Aorta (tissue), 5 donors: ENCODE results near the gene CLEC10A. TPM values are rescaled to one million over a fixed set of nuclear protein-coding genes. Genes with fewer than 3 reads are reported as not detected.

Experiments
- ATAC-seq: fragments of 200-7000 bp; cut with Tn5 transposase; one replicate; pipeline ENCODE4 v1.9.1; 2022; ENCODE audit warnings: moderate library complexity; ENCODE audit not compliant: low FRiP score
- DNase-seq, 2 donors: peaks; one replicate each; pipeline ENCODE4 v3.0.0-alpha.2; 2020
- H3K27ac ChIP-seq, 2 donors: one replicate each; pipeline ENCODE4 v1.5.1; 2013; ENCODE audit warnings: low read length in 2 of 2, mild to moderate bottlenecking in 2 of 2, moderate library complexity in 2 of 2, control low read depth in 1 of 2, inconsistent platforms in 1 of 2, low read depth in 1 of 2
- H3K27me3 ChIP-seq, 2 donors: one replicate each; pipeline ENCODE4 v1.6.1; 2013; ENCODE audit warnings: control low read depth in 1 of 2, low read length in 1 of 2, mild to moderate bottlenecking in 1 of 2, moderate library complexity in 1 of 2; ENCODE audit not compliant: insufficient read depth in 2 of 2, control insufficient read depth in 1 of 2
- H3K36me3 ChIP-seq, 2 donors: one replicate each; pipeline ENCODE4 v1.6.1; 2013; ENCODE audit warnings: control low read depth in 1 of 2, low read length in 1 of 2, mild to moderate bottlenecking in 1 of 2; ENCODE audit not compliant: insufficient read depth in 2 of 2, control insufficient read depth in 1 of 2
- H3K4me1 ChIP-seq, 2 donors: one replicate each; pipeline ENCODE4 v1.6.1; 2013; ENCODE audit warnings: low read length in 2 of 2, control low read depth in 1 of 2, mild to moderate bottlenecking in 1 of 2, moderate library complexity in 1 of 2; ENCODE audit not compliant: insufficient read depth in 2 of 2, control insufficient read depth in 1 of 2
- H3K4me3 ChIP-seq, 2 donors: one replicate each; pipeline ENCODE4 v1.5.1; 2013; ENCODE audit warnings: low read length in 2 of 2, control low read depth in 1 of 2, mild to moderate bottlenecking in 1 of 2
- H3K9me3 ChIP-seq: one replicate; pipeline ENCODE4 v1.6.1; 2013; ENCODE audit warnings: mild to moderate bottlenecking, low read length; ENCODE audit not compliant: control insufficient read depth
- WGBS, 2 donors: extraction: QIAGEN DNeasy Blood & Tissue Kit; methylation state at CpG; one replicate each; pipeline ENCODE4 v1.1.7; 2013; 5-methylcytosine and 5-hydroxymethylcytosine counted together
- intact Hi-C, 2 donors: fragments of 100-400 bp; cut with DNase I; formaldehyde crosslinking; loops; one replicate each; pipeline versions ENCODE4 v1.14.2 to v1.15.0; 2022
- polyA plus RNA-seq, 2 donors: library from polyadenylated mRNA; stranded (reverse); fragments of 200-250 nt; gene quantifications; one replicate each; pipeline ENCODE4 v1.2.3, GENCODE V29; 2013
- total RNA-seq, 2 donors: library from RNA; stranded (reverse); fragmentation: NEBNext Ultra II Directional; extraction: Animal tissue kit (Norgen Biotek cat#: 25700); gene quantifications; one replicate each; pipeline ENCODE4 v1.2.1, GENCODE V29; 2021
- donor health status: healthy with polysubstance abuse.
- donor health status: Bipolar disorder and iron deficiency.
- donor health status: DM: no; HTN: no; CAD: no.
- donor health status: DM: no; HTN: no; CAD: no.
- donor health status: DM: yes; HTN: yes; CAD: no.

CLEC10A gene
- total and polyA plus RNA-seq, 4 donors: 1.9 to 29.1 (median 5.0) TPM

GRCh38 chr17:7110617-7111306 is 30.7 kb upstream of the CLEC10A start:
- 56 to 62% methylated on average over 11 of the region's 11 CpGs for WGBS, 2 donors
- DNase-seq (peak in 1 of 2 donors; percentile 9), ATAC-seq (no peak)
- Histone ChIP-seq H3K27ac (no peak overlapping the region), H3K9me3 (no peaks in the 10 kb centered on the region), H3K4me1 (no peaks in the 10 kb centered on the region), H3K4me3 (no peak overlapping the region), H3K27me3 (no peaks in the 10 kb centered on the region), H3K36me3 (no peaks in the 10 kb centered on the region)
- intact Hi-C loops: no loop called here

GRCh38 chr17:7109461-7110322 is 29.6 kb upstream of the CLEC10A start:
- Histone ChIP-seq H3K4me1 (no peaks in the 10 kb centered on the region), H3K36me3 (no peaks in the 10 kb centered on the region), H3K4me3 (no peak overlapping the region), H3K27ac (no peak overlapping the region), H3K9me3 (no peaks in the 10 kb centered on the region), H3K27me3 (no peaks in the 10 kb centered on the region)
- DNase-seq: peak in 1 of 2 donors; percentile 54
- 68 to 76% methylated on average over 10 of the region's 10 CpGs for WGBS, 2 donors
- intact Hi-C loops: no loop called here
- no peak for ATAC-seq

- H3K36me3 ChIP-seq: no peaks in the 10 kb centered on the region
- DNase-seq (peak in 1 of 2 donors; percentile 59), ATAC-seq (no peak)
- no peaks in the 10 kb centered on the region for H3K27me3 ChIP-seq
- intact Hi-C loops: no loop called here
- H3K4me3 ChIP-seq: no peak overlapping the region
- H3K27ac ChIP-seq: no peak overlapping the region
- H3K4me1 ChIP-seq: no peaks in the 10 kb centered on the region
- H3K9me3 ChIP-seq: no peaks in the 10 kb centered on the region
- WGBS, 2 donors: 69 to 74% methylated on average over 9 of the region's 9 CpGs
Measured at GRCh38 chr17:7108981-7109380, 28.9 kb upstream of the CLEC10A start.

GRCh38 chr17:7108560-7108925 is 28.5 kb upstream of the CLEC10A start:
- H3K36me3 ChIP-seq: no peaks in the 10 kb centered on the region
- intact Hi-C loops: no loop called here
- 81 to 86% methylated on average over 9 to 10 of the region's 10 CpGs for WGBS, 2 donors
- H3K4me1 ChIP-seq: no peaks in the 10 kb centered on the region
- H3K9me3 ChIP-seq: no peaks in the 10 kb centered on the region
- H3K27ac ChIP-seq: no peak overlapping the region
- no peaks in the 10 kb centered on the region for H3K27me3 ChIP-seq
- no peak overlapping the region for H3K4me3 ChIP-seq
- ATAC-seq (no peak), DNase-seq (peak in 1 of 2 donors; percentile 63)

- Histone ChIP-seq H3K27ac (no peak overlapping the region), H3K27me3 (no peaks in the 10 kb centered on the region), H3K4me3 (no peak overlapping the region), H3K4me1 (no peaks in the 10 kb centered on the region), H3K9me3 (no peaks in the 10 kb centered on the region), H3K36me3 (no peaks in the 10 kb centered on the region)
- 81 to 82% methylated on average over 32 of the region's 32 CpGs for WGBS, 2 donors
- DNase-seq (peak in 1 of 2 donors; percentile 68), ATAC-seq (no peak)
- intact Hi-C loops: no loop called here
Measured at GRCh38 chr17:7107795-7108559, 27.9 kb upstream of the CLEC10A start.

- H3K9me3 ChIP-seq: no peaks in the 10 kb centered on the region
Measured at GRCh38 chr17:7107012-7107754, 27.1 kb upstream of the CLEC10A start.

GRCh38 chr17:7102421-7102820 is 22.4 kb upstream of the CLEC10A start:
- 64 to 70% methylated on average over 6 of the region's 6 CpGs for WGBS, 2 donors

More at GRCh38 chr17:7107012-7107754, 27.1 kb upstream of the CLEC10A start:
- Histone ChIP-seq H3K4me3 (no peak overlapping the region), H3K27ac (no peak overlapping the region), H3K4me1 (no peaks in the 10 kb centered on the region), H3K36me3 (no peaks in the 10 kb centered on the region), H3K27me3 (no peaks in the 10 kb centered on the region)
- peak in 1 of 2 donors; percentile 51 for DNase-seq
- 74 to 80% methylated on average over 20 of the region's 20 CpGs for WGBS, 2 donors
- ATAC-seq: no peak
- intact Hi-C loops: no loop called here

GRCh38 chr17:7101531-7101930 is 21.5 kb upstream of the CLEC10A start:
- no peaks in the 10 kb centered on the region for H3K27me3 ChIP-seq
- no peaks in the 10 kb centered on the region for H3K36me3 ChIP-seq
- no peak for ATAC-seq
- no peak overlapping the region for H3K4me3 ChIP-seq
- intact Hi-C loops: no loop called here
- DNase-seq: peak in 1 of 2 donors; percentile 67
- WGBS, 2 donors: 84 to 88% methylated on average over 14 of the region's 14 CpGs
- H3K4me1 ChIP-seq: no peaks in the 10 kb centered on the region
- H3K27ac ChIP-seq: no peak overlapping the region
- H3K9me3 ChIP-seq: no peaks in the 10 kb centered on the region

More at GRCh38 chr17:7102421-7102820, 22.4 kb upstream of the CLEC10A start:
- no peak for ATAC-seq
- no peaks in the 10 kb centered on the region for H3K9me3 ChIP-seq
- DNase-seq: peak in 1 of 2 donors; percentile 48
- no peak overlapping the region for H3K27ac ChIP-seq
- intact Hi-C loops: no loop called here
- no peaks in the 10 kb centered on the region for H3K4me1 ChIP-seq
- H3K27me3 ChIP-seq: no peaks in the 10 kb centered on the region
- no peak overlapping the region for H3K4me3 ChIP-seq
- no peaks in the 10 kb centered on the region for H3K36me3 ChIP-seq
